H9 (cell line): ENCODE data around the gene CIDEC. TPM values are rescaled to one million over a fixed set of nuclear protein-coding genes. Genes with fewer than 3 reads are reported as not detected.
"Not testable (repeated sequence)": the region's sequence is repeated elsewhere in the genome, so short reads cannot be mapped to it uniquely, and the experiment has no call there.

Source experiments
- DNase-seq: peaks from one replicate; pipeline ENCODE4 v3.0.0-alpha.2; 2017
- H2AFZ ChIP-seq: one replicate; pipeline ENCODE4 v1.6.1; 2013; ENCODE audit warnings: mild to moderate bottlenecking, low read length, control low read depth, moderate library complexity
- H2AK5ac ChIP-seq: 2 replicates; pipeline ENCODE4 v1.6.1; 2013; ENCODE audit warnings: low read length, control low read depth, mixed read lengths; ENCODE audit not compliant: insufficient read length
- H2BK120ac ChIP-seq: one replicate; pipeline ENCODE4 v1.6.1; 2013; ENCODE audit warnings: low read depth, mild to moderate bottlenecking, low read length, control low read depth, inconsistent platforms; ENCODE audit not compliant: poor library complexity, severe bottlenecking
- H2BK12ac ChIP-seq: 2 replicates; pipeline ENCODE4 v1.6.1; 2013; ENCODE audit warnings: low read length, control low read depth, mixed read lengths, low read depth; ENCODE audit not compliant: insufficient read length
- H2BK15ac ChIP-seq: 2 replicates; pipeline ENCODE4 v1.6.1; 2013; ENCODE audit warnings: low read depth, low read length, control low read depth
- H2BK20ac ChIP-seq: one replicate; pipeline ENCODE4 v1.6.1; 2013; ENCODE audit warnings: low read depth, mild to moderate bottlenecking, low read length, control low read depth, inconsistent platforms; ENCODE audit not compliant: poor library complexity, severe bottlenecking
- H2BK5ac ChIP-seq: 2 replicates; pipeline ENCODE4 v1.6.1; 2013; ENCODE audit warnings: low read length, control low read depth, mixed read lengths; ENCODE audit not compliant: insufficient read length
- H3K14ac ChIP-seq: 2 replicates; pipeline ENCODE4 v1.6.1; 2013; ENCODE audit warnings: low read length, control low read depth; ENCODE audit not compliant: insufficient read depth
- H3K18ac ChIP-seq: 2 replicates; pipeline ENCODE4 v1.6.1; 2013; ENCODE audit warnings: low read depth, mild to moderate bottlenecking, mixed read lengths, low read length, control low read depth; ENCODE audit not compliant: insufficient read length
- H3K23ac ChIP-seq: 2 replicates; pipeline ENCODE4 v1.6.1; 2013; ENCODE audit warnings: low read length, control low read depth, mixed read lengths, low read depth; ENCODE audit not compliant: insufficient read length
- H3K23me2 ChIP-seq: 2 replicates; pipeline ENCODE4 v1.6.1; 2013; ENCODE audit warnings: low read depth, mild to moderate bottlenecking, mixed read lengths, low read length, control low read depth; ENCODE audit not compliant: insufficient read length, poor library complexity, severe bottlenecking
- H3K27ac ChIP-seq: 2 replicates; pipeline ENCODE4 v1.5.1; 2013; ENCODE audit warnings: low read length, control low read depth, mixed read lengths, low read depth; ENCODE audit not compliant: insufficient read length
- H3K27me3 ChIP-seq: 2 replicates; pipeline ENCODE4 v1.6.1; 2013; ENCODE audit warnings: low read length, control low read depth, inconsistent platforms; ENCODE audit not compliant: insufficient read depth
- H3K4ac ChIP-seq: 2 replicates; pipeline ENCODE4 v1.6.1; 2013; ENCODE audit warnings: low read depth, mild to moderate bottlenecking, control low read depth, inconsistent platforms, low read length, moderate library complexity
- H3K4me1 ChIP-seq: 2 replicates; pipeline ENCODE4 v1.6.1; 2013; ENCODE audit warnings: low read length, control low read depth, inconsistent platforms; ENCODE audit not compliant: insufficient read depth
- H3K4me2 ChIP-seq: 2 replicates; pipeline ENCODE4 v1.6.1; 2013; ENCODE audit warnings: low read length, control low read depth, mixed read lengths; ENCODE audit not compliant: insufficient read length, insufficient read depth
- H3K56ac ChIP-seq: 2 replicates; pipeline ENCODE4 v1.6.1; 2013; ENCODE audit warnings: low read depth, mild to moderate bottlenecking, mixed read lengths, low read length, control low read depth; ENCODE audit not compliant: insufficient read length
- H3K79me1 ChIP-seq: 2 replicates; pipeline ENCODE4 v1.6.1; 2013; ENCODE audit warnings: low read depth, mild to moderate bottlenecking, moderate library complexity, low read length, control low read depth, inconsistent platforms; ENCODE audit not compliant: insufficient read depth, poor library complexity, severe bottlenecking
- H3K79me2 ChIP-seq: 2 replicates; pipeline ENCODE4 v1.6.1; 2013; ENCODE audit warnings: low read length, control low read depth, inconsistent platforms; ENCODE audit not compliant: insufficient read depth
- H3K9ac ChIP-seq: 2 replicates; pipeline ENCODE4 v1.6.1; 2013; ENCODE audit warnings: low read length, control low read depth, mixed read lengths; ENCODE audit not compliant: insufficient read length; ENCODE audit errors: extremely low read depth
- H3K9me3 ChIP-seq: one replicate; pipeline ENCODE4 v1.6.1; 2013; ENCODE audit warnings: low read depth, low read length, inconsistent platforms; ENCODE audit not compliant: control insufficient read depth
- H3T11ph ChIP-seq: one replicate; pipeline ENCODE4 v1.6.1; 2013; ENCODE audit warnings: mild to moderate bottlenecking, low read length, control low read depth, inconsistent platforms
- H4K20me1 ChIP-seq: one replicate; pipeline ENCODE4 v1.6.1; 2013; ENCODE audit not compliant: control insufficient read depth, insufficient read length, insufficient read depth
- H4K5ac ChIP-seq: 2 replicates; pipeline ENCODE4 v1.6.1; 2013; ENCODE audit warnings: low read depth, mild to moderate bottlenecking, mixed read lengths, low read length, control low read depth; ENCODE audit not compliant: insufficient read length
- H4K8ac ChIP-seq: replicated peaks from 2 replicates; pipeline ENCODE4 v1.6.1; 2013; ENCODE audit warnings: low read length, control low read depth, mixed read lengths, low read depth; ENCODE audit not compliant: insufficient read length
- H4K91ac ChIP-seq: 2 replicates; pipeline ENCODE4 v1.6.1; 2013; ENCODE audit warnings: low read depth, mild to moderate bottlenecking, moderate library complexity, mixed read lengths, low read length, control low read depth; ENCODE audit not compliant: insufficient read length
- H3K27ac Mint-ChIP-seq, 3 experiments: 2 replicates in 2 of 3; 3 replicates in 1 of 3; pipeline ENCODE4 v1.8.0; 2020 to 2021; ENCODE audit warnings: mixed read lengths in 3 of 3, mild to moderate bottlenecking in 1 of 3, moderate library complexity in 1 of 3
- H3K27me3 Mint-ChIP-seq: 2 replicates; pipeline ENCODE4 v1.8.0; 2021; ENCODE audit warnings: low read depth, mild to moderate bottlenecking, moderate library complexity, mixed read lengths
- H3K36me3 Mint-ChIP-seq, 3 experiments: 2 replicates in 2 of 3; 3 replicates in 1 of 3; pipeline ENCODE4 v1.8.0; 2020 to 2021; ENCODE audit warnings: low read depth in 3 of 3, mixed read lengths in 3 of 3; ENCODE audit not compliant: insufficient read depth in 1 of 3
- H3K4me1 Mint-ChIP-seq, 2 experiments: 2 replicates each; pipeline ENCODE4 v1.8.0; 2020; ENCODE audit warnings: mixed read lengths in 2 of 2
- H3K4me3 Mint-ChIP-seq, 2 experiments: 2 replicates in 1 of 2; 3 replicates in 1 of 2; pipeline ENCODE4 v1.8.0; 2020 to 2021; ENCODE audit warnings: mild to moderate bottlenecking in 2 of 2, mixed read lengths in 2 of 2, moderate library complexity in 1 of 2
- H3K9me3 Mint-ChIP-seq, 2 experiments: 2 replicates in 1 of 2; 3 replicates in 1 of 2; pipeline ENCODE4 v1.8.0; 2020; ENCODE audit warnings: mild to moderate bottlenecking in 2 of 2, mixed read lengths in 2 of 2, moderate library complexity in 1 of 2
- CTCF ChIP-seq: fragments of 200-600 bp; sonication (generic); conservative IDR thresholded peaks from 3 replicates; pipeline ENCODE4 v1.8.0; 2021; ENCODE audit warnings: antibody characterized with exemption, mild to moderate bottlenecking
- WGBS: extraction: QIAGEN DNeasy Blood & Tissue Kit; methylation state at CpG from one replicate; pipeline ENCODE4 v1.1.7; 2013; ENCODE audit warnings: missing lambda C conversion rate, low lambda C conversion rate, mixed read lengths; ENCODE audit not compliant: insufficient read length; ENCODE audit errors: extremely low coverage; 5-methylcytosine and 5-hydroxymethylcytosine counted together
- total RNA-seq: library from RNA; stranded (reverse); gene quantifications from 2 replicates; pipeline ENCODE4 v1.2.1, GENCODE V29; 2021

The CIDEC gene
- total RNA-seq, 1 experiment from 2014 or later = not detected

GRCh38 chr3:9855594-9855993 lies 24.5 kb downstream of the CIDEC start:
- H2AK5ac ChIP-seq = no peak overlapping the region
- no peak overlapping the region for H3K4me3 Mint-ChIP-seq
- no peak for DNase-seq
- H4K5ac ChIP-seq = no peak overlapping the region
- no peak for TF ChIP-seq CTCF
- no peaks in the 10 kb centered on the region for H3K9me3 Mint-ChIP-seq
- no peak overlapping the region for H3K4me2 ChIP-seq
- no peak overlapping the region for H3K18ac ChIP-seq
- H2BK5ac ChIP-seq = no peak overlapping the region
- H2AFZ ChIP-seq = no peak overlapping the region
- no peak overlapping the region for H3K14ac ChIP-seq
- no peak overlapping the region for H4K91ac ChIP-seq
- H3K27ac Mint-ChIP-seq = no peak overlapping the region
- no peaks in the 10 kb centered on the region for H4K20me1 ChIP-seq
- no peak overlapping the region for H3K27ac ChIP-seq
- no peak overlapping the region for H3K9ac ChIP-seq
- no peak overlapping the region for H2BK120ac ChIP-seq
- H3K79me1 ChIP-seq = no peaks in the 10 kb centered on the region
- H3K9me3 ChIP-seq = no peaks in the 10 kb centered on the region
- H3K23me2 ChIP-seq = no peaks in the 10 kb centered on the region
- peaks cover 14% of the 10 kb centered on the region for H3K27me3 Mint-ChIP-seq
- no peaks in the 10 kb centered on the region; the same call in 1 of the 2 replicates for H3K27me3 ChIP-seq
- no peak overlapping the region for H2BK12ac ChIP-seq
- no peak overlapping the region for H2BK15ac ChIP-seq
- no peak overlapping the region for H3K4ac ChIP-seq
- no peak overlapping the region for H3K56ac ChIP-seq
- no peaks in the 10 kb centered on the region for H3K36me3 Mint-ChIP-seq
- H3T11ph ChIP-seq = no peak overlapping the region
- no peak overlapping the region for H2BK20ac ChIP-seq
- WGBS = no CpG with 5 or more reads among the region's 3 CpGs
- H3K79me2 ChIP-seq = no peaks in the 10 kb centered on the region
- H3K4me1 ChIP-seq = no peaks in the 10 kb centered on the region
- H4K8ac ChIP-seq = no peak overlapping the region
- no peak overlapping the region for H3K23ac ChIP-seq
- peaks cover 24 to 34% of the 10 kb centered on the region in 2 experiments for H3K4me1 Mint-ChIP-seq

GRCh38 chr3:9854291-9854940 lies 25.6 kb downstream of the CIDEC start:
- H2BK5ac ChIP-seq, H3K79me2 ChIP-seq, H2BK20ac ChIP-seq, H2BK15ac ChIP-seq, H3K56ac ChIP-seq, H3T11ph ChIP-seq, H2AK5ac ChIP-seq, H3K23me2 ChIP-seq, H3K14ac ChIP-seq, H3K9me3 ChIP-seq, H3K9me3 Mint-ChIP-seq, H3K4me3 Mint-ChIP-seq, H2AFZ ChIP-seq, H2BK12ac ChIP-seq, H4K91ac ChIP-seq, H3K9ac ChIP-seq, H3K4me2 ChIP-seq, H3K36me3 Mint-ChIP-seq, H3K4ac ChIP-seq, H3K27ac ChIP-seq, H3K27me3 ChIP-seq, H3K18ac ChIP-seq, H2BK120ac ChIP-seq, H3K79me1 ChIP-seq, H3K27ac Mint-ChIP-seq, H4K5ac ChIP-seq, H3K23ac ChIP-seq, H4K20me1 ChIP-seq, H4K8ac ChIP-seq, H3K4me1 ChIP-seq: not testable (repeated sequence)
- Mint-ChIP-seq H3K4me1 (peaks cover 20 to 26% of the 10 kb centered on the region in 2 experiments), H3K27me3 (peaks cover 15% of the 10 kb centered on the region)
- WGBS = no CpG with 5 or more reads among the region's 11 CpGs
- peak; percentile 22 for DNase-seq
